Endothelial cell of umbilical vein (primary cell): ENCODE results near the gene KCP. TPM values are rescaled to one million over a fixed set of nuclear protein-coding genes. Genes with fewer than 3 reads are reported as not detected.
A peak's percentile ranks its signal among the peaks of the same experiment; 100 is the strongest.

Source experiments
- BruUV-seq: library from RNA; stranded (reverse); fragments of 400-500 nt; replicated peaks from 2 replicates; lab custom pipeline; 2021; lab: Mats Ljungman, UMichigan
- CTCF ChIA-PET: fragments of 300-600, 350-600 bp; sonication (Branson Sonifier 250); formaldehyde crosslinking; loops from one replicate; lab custom pipeline; 2021; ENCODE audit warnings: antibody characterized with exemption, inconsistent platforms; lab: Charles Lee
- POLR2A ChIA-PET: fragments of 300-600, 350-600 bp; sonication (Branson Sonifier 250); formaldehyde crosslinking; loops from one replicate; lab custom pipeline; 2021; ENCODE audit warnings: antibody characterized with exemption, inconsistent platforms; lab: Charles Lee
- DNase-seq: peaks from one replicate; pipeline ENCODE4 v3.0.0-alpha.2; 2011; ENCODE audit warnings: low read depth, low spot score
- FAIRE-seq: peaks from 2 replicates; lab custom pipeline; 2011; peaks lifted over from hg19 to GRCh38; lab: Jason Lieb, UNC
- H2AFZ ChIP-seq: 2 replicates; pipeline ENCODE4 v1.6.0; 2012; ENCODE audit warnings: low read depth, low read length, control low read depth, inconsistent platforms
- H3K27ac ChIP-seq: 2 replicates; pipeline ENCODE4 v1.5.1; 2011; ENCODE audit warnings: low read depth, mild to moderate bottlenecking, control low read depth, low read length, moderate library complexity; ENCODE audit not compliant: insufficient read depth
- H3K27me3 ChIP-seq, 2 experiments: 2 replicates each; pipeline versions ENCODE4 v1.6.0 to v1.6.1; 2011; ENCODE audit warnings: low read length in 2 of 2, mixed read lengths in 1 of 2; ENCODE audit not compliant: control insufficient read depth in 2 of 2, insufficient read depth in 2 of 2
- H3K36me3 ChIP-seq, 2 experiments: 2 replicates in 1 of 2; 3 replicates in 1 of 2; pipeline ENCODE4 v1.5.1; 2011; ENCODE audit warnings: low read length in 2 of 2, mild to moderate bottlenecking in 1 of 2, moderate library complexity in 1 of 2; ENCODE audit not compliant: control insufficient read depth in 2 of 2, insufficient read depth in 2 of 2; ENCODE audit errors: extremely low read depth in 1 of 2
- H3K4me1 ChIP-seq: 3 replicates; pipeline ENCODE4 v1.5.1; 2011; ENCODE audit warnings: mild to moderate bottlenecking, low read length; ENCODE audit not compliant: control insufficient read depth, insufficient read depth; ENCODE audit errors: extremely low read depth
- H3K4me2 ChIP-seq: 2 replicates; pipeline ENCODE4 v1.6.1; 2011; ENCODE audit warnings: low read length, control low read depth, mixed read lengths; ENCODE audit not compliant: insufficient read depth
- H3K4me3 ChIP-seq, 3 experiments: fragments of 200-600 bp in 1 of 3; sonication (generic), shearing (Covaris generic) in 1 of 3; replicated peaks in 1 of 3; 2 replicates each; pipeline ENCODE4 v1.5.1; 2011 to 2016; ENCODE audit warnings: control low read depth in 3 of 3, low read length in 3 of 3, mild to moderate bottlenecking in 2 of 3, inconsistent platforms in 1 of 3, low read depth in 1 of 3, moderate library complexity in 1 of 3; ENCODE audit not compliant: insufficient read depth in 1 of 3
- H3K79me2 ChIP-seq: 2 replicates; pipeline ENCODE4 v1.6.0; 2012; ENCODE audit warnings: low read length, inconsistent platforms; ENCODE audit not compliant: control insufficient read depth, insufficient read depth
- H3K9ac ChIP-seq: replicated peaks from 2 replicates; pipeline ENCODE3; 2011; ENCODE audit warnings: low read length, control low read depth; ENCODE audit not compliant: insufficient read depth; ENCODE audit errors: extremely low read depth
- H3K9me1 ChIP-seq: replicated peaks from 3 replicates; pipeline ENCODE4 v1.6.0; 2011; ENCODE audit warnings: mild to moderate bottlenecking, low read length; ENCODE audit not compliant: control insufficient read depth, insufficient read depth; ENCODE audit errors: extremely low read depth
- H3K9me3 ChIP-seq: replicated peaks from 2 replicates; pipeline ENCODE4 v1.5.1; 2012; ENCODE audit warnings: low read length, inconsistent platforms; ENCODE audit not compliant: control insufficient read depth, insufficient read depth
- H4K20me1 ChIP-seq: replicated peaks from 2 replicates; pipeline ENCODE3; 2011; ENCODE audit warnings: mild to moderate bottlenecking, low read length; ENCODE audit not compliant: control insufficient read depth, insufficient read depth; ENCODE audit errors: extremely low read depth
- CTCF ChIP-seq, 2 donors: IDR thresholded peaks; 1 replicate in 1 of 2; 2 replicates in 1 of 2; pipeline ENCODE4 v1.5.1; 2011; ENCODE audit warnings: low read length in 2 of 2, mild to moderate bottlenecking in 2 of 2, moderate library complexity in 2 of 2, control low read depth in 1 of 2, inconsistent platforms in 1 of 2, low read depth in 1 of 2; ENCODE audit not compliant: insufficient read depth in 1 of 2; ENCODE audit errors: extremely low read depth in 1 of 2
- EZH2 ChIP-seq: IDR thresholded peaks from 2 replicates; pipeline ENCODE4 v1.6.1; 2012; ENCODE audit warnings: borderline replicate concordance, low read depth, mild to moderate bottlenecking, moderate library complexity, low read length, inconsistent platforms; ENCODE audit not compliant: severe bottlenecking
- FOS ChIP-seq: IDR thresholded peaks from 2 replicates; pipeline ENCODE4 v1.6.1; 2011; ENCODE audit warnings: mild to moderate bottlenecking, low read length, moderate library complexity, borderline replicate concordance; ENCODE audit not compliant: insufficient read depth
- JUN ChIP-seq: IDR thresholded peaks from 2 replicates; pipeline ENCODE4 v1.6.1; 2011; ENCODE audit warnings: borderline replicate concordance, low read depth; ENCODE audit not compliant: insufficient read length, insufficient read depth
- MAX ChIP-seq: IDR thresholded peaks from 2 replicates; pipeline ENCODE4 v1.6.1; 2011; ENCODE audit not compliant: insufficient read depth, insufficient read length
- MYC ChIP-seq: IDR thresholded peaks from one replicate; pipeline ENCODE4 v1.6.1; 2011; ENCODE audit warnings: mild to moderate bottlenecking, low read depth, low read length
- POLR2A ChIP-seq: IDR thresholded peaks from 2 replicates; pipeline ENCODE4 v1.6.1; 2012; ENCODE audit warnings: low read depth, mild to moderate bottlenecking, control low read depth, low read length
- POLR2AphosphoS5 ChIP-seq: IDR thresholded peaks from 2 replicates; pipeline ENCODE4 v1.6.1; 2012; ENCODE audit warnings: low read depth, mild to moderate bottlenecking, control low read depth, low read length, moderate library complexity; ENCODE audit not compliant: insufficient read depth
- dilution Hi-C: fragments of 300-500 bp; cut with MboI; formaldehyde crosslinking; loops from one replicate; pipeline ENCODE4 v1.15.0; 2019; ENCODE audit warnings: low sequenced_read_pairs; ENCODE audit not compliant: extremely low pct_ligation_motif_present
- intact Hi-C: fragments of 100-400 bp; cut with micrococcal nuclease; formaldehyde crosslinking; loops from one replicate; pipeline ENCODE4 v1.10.0; 2022
- polyA plus RNA-seq, 4 experiments: library from polyadenylated mRNA; depleted of rRNA in 3 of 4; stranded (reverse) in 3 of 4; unstranded in 1 of 4; fragments of >200 nt; gene quantifications; 2 replicates each; pipeline versions ENCODE4 v1.2.1 to v1.2.3, GENCODE V29; 2011 to 2012; ENCODE audit warnings: missing spikeins in 1 of 4
- total RNA-seq: library from RNA; stranded (reverse); gene quantifications from 2 replicates; pipeline ENCODE4 v1.2.3, GENCODE V29; 2021

The KCP gene
- total and polyA plus RNA-seq, 2 donors (not counting 3 experiments of a cell fraction or from before 2014, with no cell fraction given): not detected

GRCh38 chr7:128845475-128845874 lies 65.0 kb downstream of the KCP start:
- Histone ChIP-seq H3K27ac (no peak overlapping the region), H3K36me3 (peaks cover 9 to 76% of the 10 kb centered on the region in 2 experiments), H3K9me3 (no peaks in the 10 kb centered on the region), H3K9ac (no peak overlapping the region), H3K4me2 (no peak overlapping the region), H3K9me1 (no peaks in the 10 kb centered on the region), H3K4me1 (no peaks in the 10 kb centered on the region), H3K4me3 (no peak overlapping the region), H2AFZ (no peak overlapping the region), H4K20me1 (no peaks in the 10 kb centered on the region), H3K27me3 (no peaks in the 10 kb centered on the region), H3K79me2 (no peaks in the 10 kb centered on the region)
- intact Hi-C loops: no loop called here
- TF ChIP-seq MYC (no peak), POLR2A (no peak), EZH2 (no peak), MAX (no peak)
- CTCF ChIA-PET: no interaction called here
- no TSS peak for BruUV-seq
- POLR2A ChIA-PET: no interaction called here
- FAIRE-seq (no peak), DNase-seq (no peak)
- dilution Hi-C loops: no loop called here

GRCh38 chr7:128844777-128845311 lies 65.7 kb downstream of the KCP start:
- TF ChIP-seq JUN (no peak), CTCF (IDR thresholded peaks at IDR 0.05; ENCODE audit: extremely low read depth in 1 of 2, insufficient read depth in 1 of 2, low read depth in 1 of 2, low read length in 2 of 2) (no peak), POLR2AphosphoS5 (no peak), FOS (no peak), EZH2 (no peak), POLR2A (no peak), MAX (no peak)
- no peak overlapping the region for H3K4me3 ChIP-seq
- H3K27me3 ChIP-seq: no peaks in the 10 kb centered on the region
- no peaks in the 10 kb centered on the region for H3K79me2 ChIP-seq
- no peak overlapping the region for H3K9ac ChIP-seq
- no peaks in the 10 kb centered on the region for H3K9me3 ChIP-seq
- H3K9me1 ChIP-seq: no peaks in the 10 kb centered on the region
- POLR2A ChIA-PET: no interaction called here
- intact Hi-C loops: no loop called here
- H3K27ac ChIP-seq: no peak overlapping the region
- no peak for FAIRE-seq
- H3K4me1 ChIP-seq: no peaks in the 10 kb centered on the region
- DNase-seq: no peak
- no peak overlapping the region for H3K4me2 ChIP-seq
- peaks cover 9 to 74% of the 10 kb centered on the region in 2 experiments for H3K36me3 ChIP-seq
- no peak overlapping the region for H2AFZ ChIP-seq
- dilution Hi-C loops: no loop called here
- H4K20me1 ChIP-seq: no peaks in the 10 kb centered on the region
- BruUV-seq: TSS peak; percentile 35
- CTCF ChIA-PET: interaction anchor here (1.2 kb wide), 1 partner anchor 15 kb away, joined by 3 read pairs; no protein-coding TSS in a partner anchor
